Endothelial cell of umbilical vein (primary cell): ENCODE measurements around the gene B4GALT5. TPM values are rescaled to one million over a fixed set of nuclear protein-coding genes. Genes with fewer than 3 reads are reported as not detected.

Experiments used
- BruUV-seq: library from RNA; stranded (reverse); fragments of 400-500 nt; replicated peaks from 2 replicates; lab custom pipeline; 2021; lab: Mats Ljungman, UMichigan
- CTCF ChIA-PET: fragments of 300-600, 350-600 bp; sonication (Branson Sonifier 250); formaldehyde crosslinking; loops from one replicate; lab custom pipeline; 2021; ENCODE audit warnings: antibody characterized with exemption, inconsistent platforms; lab: Charles Lee
- POLR2A ChIA-PET: fragments of 300-600, 350-600 bp; sonication (Branson Sonifier 250); formaldehyde crosslinking; loops from one replicate; lab custom pipeline; 2021; ENCODE audit warnings: antibody characterized with exemption, inconsistent platforms; lab: Charles Lee
- DNase-seq: peaks from one replicate; pipeline ENCODE4 v3.0.0-alpha.2; 2011; ENCODE audit warnings: low read depth, low spot score
- FAIRE-seq: peaks from 2 replicates; lab custom pipeline; 2011; peaks lifted over from hg19 to GRCh38; lab: Jason Lieb, UNC
- H2AFZ ChIP-seq: 2 replicates; pipeline ENCODE4 v1.6.0; 2012; ENCODE audit warnings: low read depth, low read length, control low read depth, inconsistent platforms
- H3K27ac ChIP-seq: 2 replicates; pipeline ENCODE4 v1.5.1; 2011; ENCODE audit warnings: low read depth, mild to moderate bottlenecking, control low read depth, low read length, moderate library complexity; ENCODE audit not compliant: insufficient read depth
- H3K27me3 ChIP-seq, 2 experiments: 2 replicates each; pipeline versions ENCODE4 v1.6.0 to v1.6.1; 2011; ENCODE audit warnings: low read length in 2 of 2, mixed read lengths in 1 of 2; ENCODE audit not compliant: control insufficient read depth in 2 of 2, insufficient read depth in 2 of 2
- H3K36me3 ChIP-seq, 2 experiments: 2 replicates in 1 of 2; 3 replicates in 1 of 2; pipeline ENCODE4 v1.5.1; 2011; ENCODE audit warnings: low read length in 2 of 2, mild to moderate bottlenecking in 1 of 2, moderate library complexity in 1 of 2; ENCODE audit not compliant: control insufficient read depth in 2 of 2, insufficient read depth in 2 of 2; ENCODE audit errors: extremely low read depth in 1 of 2
- H3K4me1 ChIP-seq: 3 replicates; pipeline ENCODE4 v1.5.1; 2011; ENCODE audit warnings: mild to moderate bottlenecking, low read length; ENCODE audit not compliant: control insufficient read depth, insufficient read depth; ENCODE audit errors: extremely low read depth
- H3K4me2 ChIP-seq: 2 replicates; pipeline ENCODE4 v1.6.1; 2011; ENCODE audit warnings: low read length, control low read depth, mixed read lengths; ENCODE audit not compliant: insufficient read depth
- H3K4me3 ChIP-seq, 3 experiments: fragments of 200-600 bp in 1 of 3; sonication (generic), shearing (Covaris generic) in 1 of 3; replicated peaks in 1 of 3; 2 replicates each; pipeline ENCODE4 v1.5.1; 2011 to 2016; ENCODE audit warnings: control low read depth in 3 of 3, low read length in 3 of 3, mild to moderate bottlenecking in 2 of 3, inconsistent platforms in 1 of 3, low read depth in 1 of 3, moderate library complexity in 1 of 3; ENCODE audit not compliant: insufficient read depth in 1 of 3
- H3K79me2 ChIP-seq: 2 replicates; pipeline ENCODE4 v1.6.0; 2012; ENCODE audit warnings: low read length, inconsistent platforms; ENCODE audit not compliant: control insufficient read depth, insufficient read depth
- H3K9ac ChIP-seq: replicated peaks from 2 replicates; pipeline ENCODE3; 2011; ENCODE audit warnings: low read length, control low read depth; ENCODE audit not compliant: insufficient read depth; ENCODE audit errors: extremely low read depth
- H3K9me1 ChIP-seq: replicated peaks from 3 replicates; pipeline ENCODE4 v1.6.0; 2011; ENCODE audit warnings: mild to moderate bottlenecking, low read length; ENCODE audit not compliant: control insufficient read depth, insufficient read depth; ENCODE audit errors: extremely low read depth
- H3K9me3 ChIP-seq: replicated peaks from 2 replicates; pipeline ENCODE4 v1.5.1; 2012; ENCODE audit warnings: low read length, inconsistent platforms; ENCODE audit not compliant: control insufficient read depth, insufficient read depth
- H4K20me1 ChIP-seq: replicated peaks from 2 replicates; pipeline ENCODE3; 2011; ENCODE audit warnings: mild to moderate bottlenecking, low read length; ENCODE audit not compliant: control insufficient read depth, insufficient read depth; ENCODE audit errors: extremely low read depth
- CTCF ChIP-seq, 2 donors: IDR thresholded peaks; 1 replicate in 1 of 2; 2 replicates in 1 of 2; pipeline ENCODE4 v1.5.1; 2011; ENCODE audit warnings: low read length in 2 of 2, mild to moderate bottlenecking in 2 of 2, moderate library complexity in 2 of 2, control low read depth in 1 of 2, inconsistent platforms in 1 of 2, low read depth in 1 of 2; ENCODE audit not compliant: insufficient read depth in 1 of 2; ENCODE audit errors: extremely low read depth in 1 of 2
- EZH2 ChIP-seq: IDR thresholded peaks from 2 replicates; pipeline ENCODE4 v1.6.1; 2012; ENCODE audit warnings: borderline replicate concordance, low read depth, mild to moderate bottlenecking, moderate library complexity, low read length, inconsistent platforms; ENCODE audit not compliant: severe bottlenecking
- FOS ChIP-seq: IDR thresholded peaks from 2 replicates; pipeline ENCODE4 v1.6.1; 2011; ENCODE audit warnings: mild to moderate bottlenecking, low read length, moderate library complexity, borderline replicate concordance; ENCODE audit not compliant: insufficient read depth
- GATA2 ChIP-seq: IDR thresholded peaks from 2 replicates; pipeline ENCODE4 v1.7.0; 2011; ENCODE audit warnings: low read depth, mild to moderate bottlenecking, moderate library complexity, mixed read lengths, low read length; ENCODE audit not compliant: insufficient read length, insufficient read depth
- JUN ChIP-seq: IDR thresholded peaks from 2 replicates; pipeline ENCODE4 v1.6.1; 2011; ENCODE audit warnings: borderline replicate concordance, low read depth; ENCODE audit not compliant: insufficient read length, insufficient read depth
- MAX ChIP-seq: IDR thresholded peaks from 2 replicates; pipeline ENCODE4 v1.6.1; 2011; ENCODE audit not compliant: insufficient read depth, insufficient read length
- MYC ChIP-seq: IDR thresholded peaks from one replicate; pipeline ENCODE4 v1.6.1; 2011; ENCODE audit warnings: mild to moderate bottlenecking, low read depth, low read length
- POLR2A ChIP-seq: IDR thresholded peaks from 2 replicates; pipeline ENCODE4 v1.6.1; 2012; ENCODE audit warnings: low read depth, mild to moderate bottlenecking, control low read depth, low read length
- POLR2AphosphoS5 ChIP-seq: IDR thresholded peaks from 2 replicates; pipeline ENCODE4 v1.6.1; 2012; ENCODE audit warnings: low read depth, mild to moderate bottlenecking, control low read depth, low read length, moderate library complexity; ENCODE audit not compliant: insufficient read depth
- dilution Hi-C: fragments of 300-500 bp; cut with MboI; formaldehyde crosslinking; loops from one replicate; pipeline ENCODE4 v1.15.0; 2019; ENCODE audit warnings: low sequenced_read_pairs; ENCODE audit not compliant: extremely low pct_ligation_motif_present
- intact Hi-C: fragments of 100-400 bp; cut with micrococcal nuclease; formaldehyde crosslinking; loops from one replicate; pipeline ENCODE4 v1.10.0; 2022
- polyA plus RNA-seq, 4 experiments: library from polyadenylated mRNA; depleted of rRNA in 3 of 4; stranded (reverse) in 3 of 4; unstranded in 1 of 4; fragments of >200 nt; gene quantifications; 2 replicates each; pipeline versions ENCODE4 v1.2.1 to v1.2.3, GENCODE V29; 2011 to 2012; ENCODE audit warnings: missing spikeins in 1 of 4
- total RNA-seq: library from RNA; stranded (reverse); gene quantifications from 2 replicates; pipeline ENCODE4 v1.2.3, GENCODE V29; 2021

Gene B4GALT5
- total and polyA plus RNA-seq, 2 donors (not counting 3 experiments of a cell fraction or from before 2014, with no cell fraction given), result 54.4 to 70.1 TPM

- CTCF ChIA-PET, result interaction anchor here (0.9 to 2.2 kb wide), 4 partner anchors 21 to 204 kb away, joined by 3 to 8 read pairs (median 4); no protein-coding TSS in a partner anchor
- dilution Hi-C loops, result no loop called here
- intact Hi-C loops, result no loop called here
Observed at GRCh38 chr20:49641683-49642656, 71.7 kb downstream of the B4GALT5 start.

More at GRCh38 chr20:49641683-49642656, 71.7 kb downstream of the B4GALT5 start:
- Histone ChIP-seq H3K4me3 (no peak overlapping the region), H3K4me1 (no peaks in the 10 kb centered on the region), H3K9me3 (no peaks in the 10 kb centered on the region), H4K20me1 (no peaks in the 10 kb centered on the region), H3K79me2 (no peaks in the 10 kb centered on the region), H3K9me1 (no peaks in the 10 kb centered on the region), H3K4me2 (no peak overlapping the region), H2AFZ (no peak overlapping the region), H3K9ac (no peak overlapping the region), H3K36me3 (peaks cover 21 to 40% of the 10 kb centered on the region in 2 experiments), H3K27ac (no peak overlapping the region), H3K27me3 (no peaks in the 10 kb centered on the region)
- DNase-seq, result no peak
- no TSS peak for BruUV-seq
- FAIRE-seq, result no peak
- POLR2A ChIA-PET, result interaction anchor here (0.6 kb wide), 1 partner anchor 98 kb away, joined by 3 read pairs; no protein-coding TSS in a partner anchor
- TF ChIP-seq MAX (no peak), EZH2 (no peak), POLR2AphosphoS5 (no peak), POLR2A (no peak), MYC (no peak), GATA2 (no peak), FOS (no peak), CTCF (IDR thresholded peaks at IDR 0.05; ENCODE audit: extremely low read depth in 1 of 2, insufficient read depth in 1 of 2, low read depth in 1 of 2, low read length in 2 of 2) (no peak), JUN (no peak)
